Endothelial cell of hepatic sinusoid (primary cell): ENCODE measurements around the gene KCNC3.
"Not testable (repeated sequence)": the region's sequence is repeated elsewhere in the genome, so short reads cannot be mapped to it uniquely, and the experiment has no call there.

Experiments
- in situ Hi-C: cut with HindIII; loops from 2 replicates; pipeline ENCODE4 v1.10.0; 2017; ENCODE audit warnings: low sequenced_read_pairs

KCNC3 gene

GRCh38 chr19:50356691-50357177 lies 27.6 kb upstream of the KCNC3 start:
- in situ Hi-C loops, result loop anchor here (10.0 kb wide), 1 partner anchor 118 kb away; the partner anchor contains the start of genes EMC10 and GARIN5A

- in situ Hi-C loops, result loop anchor here (10.0 kb wide), 1 partner anchor 121 kb away; the partner anchor contains the start of genes EMC10 and GARIN5A
Measured at GRCh38 chr19:50353487-50353880, 24.3 kb upstream of the KCNC3 start.

GRCh38 chr19:50352242-50352641 lies 23.1 kb upstream of the KCNC3 start:
- in situ Hi-C loops, result loop anchor here (10.0 kb wide), 1 partner anchor 123 kb away; the partner anchor contains the start of genes EMC10 and GARIN5A

- in situ Hi-C loops, result loop anchor here (10.0 kb wide), 1 partner anchor 125 kb away; the partner anchor contains the start of genes EMC10 and GARIN5A
Measured at GRCh38 chr19:50349277-50350057, 20.3 kb upstream of the KCNC3 start.

GRCh38 chr19:50347089-50347581 lies 18.0 kb upstream of the KCNC3 start:
- in situ Hi-C loops, result not testable (repeated sequence)

- in situ Hi-C loops, result no loop called here
Measured at GRCh38 chr19:50344661-50345318, 15.6 kb upstream of the KCNC3 start.

GRCh38 chr19:50341091-50341564 lies 12.0 kb upstream of the KCNC3 start:
- in situ Hi-C loops, result no loop called here

- in situ Hi-C loops, result no loop called here
Measured at GRCh38 chr19:50340331-50340730, 11.2 kb upstream of the KCNC3 start.

- in situ Hi-C loops, result not testable (repeated sequence)
Measured at GRCh38 chr19:50337031-50337430, 7.9 kb upstream of the KCNC3 start.

- in situ Hi-C loops, result loop anchor here (5.0 kb wide), 1 partner anchor 53 kb away; no protein-coding TSS in a partner anchor
Measured at GRCh38 chr19:50334741-50335421, 5.7 kb upstream of the KCNC3 start.

- in situ Hi-C loops, result loop anchor here (5.0 kb wide), 1 partner anchor 52 kb away; no protein-coding TSS in a partner anchor
Measured at GRCh38 chr19:50333737-50334617, 4.8 kb upstream of the KCNC3 start.

- in situ Hi-C loops, result loop anchor here (5.0 kb wide), 1 partner anchor 51 kb away; no protein-coding TSS in a partner anchor
Measured at GRCh38 chr19:50333235-50333736, 4.1 kb upstream of the KCNC3 start.

- in situ Hi-C loops, result loop anchor here (5.0 kb wide), 1 partner anchor 50 kb away; no protein-coding TSS in a partner anchor
Measured at GRCh38 chr19:50332244-50333038, 3.3 kb upstream of the KCNC3 start.

- in situ Hi-C loops, result loop anchor here (5.0 kb wide), 1 partner anchor 50 kb away; no protein-coding TSS in a partner anchor
Measured at GRCh38 chr19:50331994-50332243, 2.7 kb upstream of the KCNC3 start.

- in situ Hi-C loops, result loop anchor here (5.0 kb wide), 1 partner anchor 49 kb away; no protein-coding TSS in a partner anchor
Measured at GRCh38 chr19:50331221-50331993, 2.2 kb upstream of the KCNC3 start.

GRCh38 chr19:50330365-50331078 lies 1.3 kb upstream of the KCNC3 start:
- in situ Hi-C loops, result loop anchor here (5.0 kb wide), 1 partner anchor 48 kb away; no protein-coding TSS in a partner anchor

- in situ Hi-C loops, result loop anchor here (5.0 kb wide), 1 partner anchor 48 kb away; no protein-coding TSS in a partner anchor
Measured at GRCh38 chr19:50329926-50330294, 733 bp upstream of the KCNC3 start.

- in situ Hi-C loops, result no loop called here
Measured at GRCh38 chr19:50328873-50329145, 368 bp downstream of the KCNC3 start.
